CD4-positive, alpha-beta T cell treated with Interleukin-12 subunit alpha and Interleukin-12 subunit beta, for 1 hour (primary cell): Measurements from ENCODE around the gene COL18A1.
"Not testable (repeated sequence)": the region's sequence is repeated elsewhere in the genome, so short reads cannot be mapped to it uniquely, and the experiment has no call there.

ENCODE experiments used
- DNase-seq: peaks from one replicate; pipeline ENCODE4 v3.0.0-alpha.2; 2020

The COL18A1 gene

GRCh38 chr21:45442686-45443594, 38.0 kb downstream of the COL18A1 start:
- DNase-seq = not testable (repeated sequence)

GRCh38 chr21:45443595-45444181, 38.7 kb downstream of the COL18A1 start:
- DNase-seq = no peak

- DNase-seq = no peak
Observed at GRCh38 chr21:45444385-45444784, 39.4 kb downstream of the COL18A1 start.

- no peak for DNase-seq
Observed at GRCh38 chr21:45445369-45445768, 40.4 kb downstream of the COL18A1 start.

- DNase-seq = no peak
Observed at GRCh38 chr21:45447821-45448220, 42.9 kb downstream of the COL18A1 start.

DNA sequence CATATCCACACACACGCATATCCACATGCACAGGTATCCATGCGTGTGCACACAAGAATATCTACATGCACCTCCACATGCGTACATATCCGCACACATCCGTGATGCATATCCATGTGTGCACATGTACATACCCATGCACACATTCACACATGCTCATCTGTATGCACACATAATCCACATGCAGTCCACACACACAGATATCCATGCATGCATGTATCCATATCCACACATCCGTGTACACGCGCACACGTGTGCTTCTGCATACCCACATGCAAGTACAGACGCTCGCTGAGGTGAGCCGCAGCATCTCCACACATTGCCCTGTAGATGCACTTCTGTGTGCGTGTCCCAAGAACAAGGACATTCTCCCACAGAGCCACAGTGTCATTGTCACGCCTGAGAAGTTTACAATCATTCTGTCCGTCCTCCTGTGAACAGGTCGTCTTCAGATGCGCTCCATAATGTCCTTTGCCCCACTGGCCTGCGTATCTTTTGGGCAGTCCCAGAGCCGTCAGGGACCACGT, 43.4 kb downstream of the COL18A1 start:
- no peak for DNase-seq

- no peak for DNase-seq
Observed at GRCh38 chr21:45448810-45449657, 44.1 kb downstream of the COL18A1 start.

GRCh38 chr21:45449658-45450422, 44.9 kb downstream of the COL18A1 start:
- DNase-seq = no peak

- DNase-seq = no peak
Observed at GRCh38 chr21:45450423-45451090, 45.6 kb downstream of the COL18A1 start.

DNA sequence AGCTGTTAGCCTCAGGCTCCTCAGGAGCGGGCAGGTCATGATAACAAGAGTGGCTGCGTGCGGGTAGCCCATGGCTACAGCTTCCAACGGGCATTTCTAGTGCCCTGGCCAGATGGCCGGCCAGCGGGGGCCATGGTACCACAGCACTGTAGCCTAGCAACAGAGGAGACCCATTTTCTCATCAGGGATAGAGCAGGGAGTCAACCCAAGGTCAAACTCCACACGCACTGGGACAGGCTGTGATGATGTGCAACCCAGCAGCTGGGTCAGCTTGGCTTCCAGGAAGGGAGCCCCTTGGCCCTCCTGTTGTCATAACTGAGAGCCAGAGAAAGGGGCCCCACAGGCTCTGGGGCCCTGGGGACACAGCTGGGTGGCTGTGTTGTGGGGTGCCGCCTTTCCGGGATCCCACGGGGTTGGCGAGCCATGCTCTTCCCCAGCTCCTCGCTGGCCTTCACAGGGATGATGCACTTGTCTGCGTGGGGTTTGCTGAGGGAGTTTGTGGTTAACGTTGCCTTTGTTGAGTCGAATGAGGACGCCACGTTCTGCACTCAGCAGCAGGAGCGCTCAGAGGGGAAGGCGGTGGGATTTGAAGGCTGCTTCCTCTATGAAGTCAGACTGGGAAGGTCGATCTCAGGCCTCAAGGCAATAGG, 46.3 kb downstream of the COL18A1 start:
- DNase-seq = no peak

GRCh38 chr21:45451771-45452182, 46.8 kb downstream of the COL18A1 start:
- DNase-seq = no peak

GRCh38 chr21:45452696-45453307, 47.8 kb downstream of the COL18A1 start:
- DNase-seq = no peak

GRCh38 chr21:45453308-45453950, 48.5 kb downstream of the COL18A1 start:
- no peak for DNase-seq

DNA sequence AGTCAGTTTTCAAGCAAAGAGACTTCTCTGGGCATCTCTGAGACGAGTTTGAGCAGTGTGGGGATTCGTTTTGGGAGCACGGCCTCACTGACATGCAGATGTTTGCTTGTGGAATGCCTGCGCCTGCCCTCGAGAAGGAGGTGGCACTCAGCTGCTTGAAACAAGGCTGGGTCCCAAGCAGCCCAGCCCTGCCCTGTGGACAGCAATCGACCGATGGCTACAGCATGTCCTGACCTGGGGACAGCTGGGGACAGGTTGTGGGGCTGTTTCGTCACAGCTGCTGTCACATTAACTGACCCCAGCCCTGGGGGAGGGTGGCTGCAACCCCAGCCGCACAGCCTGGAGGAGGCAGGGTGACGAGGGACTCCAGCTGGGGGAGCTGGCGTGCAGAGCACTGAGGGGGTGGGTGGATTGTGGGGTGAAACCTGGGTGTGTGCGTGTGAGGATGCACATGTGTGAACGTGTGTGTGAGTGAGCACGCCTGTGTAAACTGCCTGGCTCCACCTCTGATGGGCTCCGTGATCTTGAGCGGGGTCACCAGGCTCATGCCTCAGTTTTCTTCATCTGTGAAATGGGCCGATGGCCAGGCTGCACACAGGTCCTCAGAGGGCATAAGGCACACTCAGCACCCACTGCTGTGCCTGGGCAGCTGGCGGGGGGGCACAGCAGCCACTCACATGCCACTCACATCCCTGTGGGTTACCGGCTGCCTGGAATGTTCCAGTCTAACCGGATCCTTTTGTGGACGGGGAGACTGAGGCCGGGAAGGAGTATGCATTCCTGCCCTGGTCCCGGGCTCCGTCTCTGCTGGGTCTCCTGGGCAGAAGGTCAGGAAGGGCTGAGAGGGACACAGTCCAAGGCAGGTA, 49.3 kb downstream of the COL18A1 start:
- DNase-seq = no peak

- DNase-seq = no peak
Observed at GRCh38 chr21:45454926-45455673, 50.1 kb downstream of the COL18A1 start.

DNA sequence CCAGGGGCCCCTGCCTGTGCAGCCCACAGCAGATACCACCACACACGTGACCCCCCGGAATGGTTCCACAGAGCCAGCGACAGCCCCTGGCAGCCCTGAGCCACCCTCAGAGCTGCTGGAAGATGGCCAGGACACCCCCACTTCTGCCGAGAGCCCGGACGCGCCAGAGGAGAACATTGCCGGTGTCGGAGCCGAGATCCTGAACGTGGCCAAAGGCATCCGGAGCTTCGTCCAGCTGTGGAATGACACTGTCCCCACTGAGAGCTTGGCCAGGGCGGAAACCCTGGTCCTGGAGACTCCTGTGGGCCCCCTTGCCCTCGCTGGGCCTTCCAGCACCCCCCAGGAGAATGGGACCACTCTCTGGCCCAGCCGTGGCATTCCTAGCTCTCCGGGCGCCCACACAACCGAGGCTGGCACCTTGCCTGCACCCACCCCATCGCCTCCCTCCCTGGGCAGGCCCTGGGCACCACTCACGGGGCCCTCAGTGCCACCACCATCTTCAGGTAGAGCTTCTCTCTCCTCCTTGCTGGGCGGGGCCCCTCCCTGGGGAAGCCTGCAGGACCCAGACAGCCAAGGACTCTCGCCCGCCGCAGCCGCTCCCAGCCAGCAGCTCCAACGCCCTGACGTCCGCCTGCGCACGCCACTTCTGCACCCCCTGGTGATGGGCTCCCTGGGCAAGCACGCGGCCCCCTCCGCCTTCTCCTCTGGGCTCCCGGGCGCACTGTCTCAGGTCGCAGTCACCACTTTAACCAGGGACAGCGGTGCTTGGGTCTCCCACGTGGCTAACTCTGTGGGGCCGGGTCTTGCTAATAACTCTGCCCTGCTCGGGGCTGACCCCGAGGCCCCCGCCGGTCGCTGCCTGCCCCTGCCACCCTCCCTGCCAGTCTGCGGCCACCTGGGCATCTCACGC, 51.0 kb downstream of the COL18A1 start:
- DNase-seq = no peak

GRCh38 chr21:45456584-45457160, 51.7 kb downstream of the COL18A1 start:
- no peak for DNase-seq
